IMR-90 (cell line): ENCODE measurements around the gene SPATA33. TPM values are rescaled to one million over a fixed set of nuclear protein-coding genes. Genes with fewer than 3 reads are reported as not detected.

Source experiments
- ATAC-seq: fragments of 200-7000 bp; cut with Tn5 transposase; 2 replicates; pipeline ENCODE4 v1.9.1; 2020; ENCODE audit warnings: low read depth, mild to moderate bottlenecking, moderate library complexity
- BruUV-seq: library from RNA; stranded (reverse); fragments of 400-500 nt; replicated peaks from 2 replicates; lab custom pipeline; 2021; lab: Mats Ljungman, UMichigan
- CTCF ChIA-PET: fragments of 300-600 bp; formaldehyde crosslinking; extraction: SDS; loops from one replicate; lab custom pipeline; 2021; ENCODE audit warnings: antibody characterized with exemption; lab: Yijun Ruan, JAX
- POLR2A ChIA-PET: fragments of 300-600 bp; sonication (Branson Sonifier 250); formaldehyde crosslinking; loops from one replicate; lab custom pipeline; 2022; ENCODE audit warnings: antibody characterized with exemption; ENCODE audit not compliant: unreplicated experiment; lab: Charles Lee
- DNase-seq: peaks from one replicate; pipeline ENCODE4 v3.0.0; 2013
- H2AFZ ChIP-seq: replicated peaks from 2 replicates; pipeline ENCODE3; 2013; ENCODE audit warnings: low read length, mild to moderate bottlenecking; ENCODE audit not compliant: poor library complexity
- H2AK5ac ChIP-seq: 2 replicates; pipeline ENCODE4 v1.6.1; 2013; ENCODE audit warnings: low read depth, low read length, inconsistent platforms
- H2AK9ac ChIP-seq: replicated peaks from 2 replicates; pipeline ENCODE3; 2013; ENCODE audit warnings: mild to moderate bottlenecking, low read depth, low read length, moderate library complexity; ENCODE audit not compliant: poor library complexity
- H2BK120ac ChIP-seq: 2 replicates; pipeline ENCODE4 v1.6.1; 2013; ENCODE audit warnings: low read depth, low read length, inconsistent platforms
- H2BK15ac ChIP-seq: 3 replicates; pipeline ENCODE4 v1.6.1; 2013; ENCODE audit warnings: low read depth, low read length, inconsistent platforms
- H2BK20ac ChIP-seq: 2 replicates; pipeline ENCODE4 v1.6.1; 2013; ENCODE audit warnings: low read depth, mild to moderate bottlenecking, inconsistent platforms, low read length, moderate library complexity
- H2BK5ac ChIP-seq: 2 replicates; pipeline ENCODE4 v1.6.1; 2013; ENCODE audit warnings: mild to moderate bottlenecking, low read depth, low read length, inconsistent platforms; ENCODE audit not compliant: poor library complexity, severe bottlenecking
- H3K14ac ChIP-seq: replicated peaks from 2 replicates; pipeline ENCODE4 v1.6.1; 2013; ENCODE audit warnings: low read depth, low read length, inconsistent platforms
- H3K18ac ChIP-seq: 2 replicates; pipeline ENCODE4 v1.6.1; 2013; ENCODE audit warnings: low read depth, low read length, control low read depth
- H3K23ac ChIP-seq: 2 replicates; pipeline ENCODE4 v1.6.1; 2013; ENCODE audit warnings: low read depth, low read length, inconsistent platforms
- H3K27ac ChIP-seq: 2 replicates; pipeline ENCODE4 v1.5.1; 2013; ENCODE audit warnings: mild to moderate bottlenecking, control low read depth, low read length; ENCODE audit not compliant: insufficient read depth
- H3K27me3 ChIP-seq: 2 replicates; pipeline ENCODE4 v1.6.1; 2013; ENCODE audit warnings: low read length; ENCODE audit not compliant: control insufficient read depth, insufficient read depth
- H3K36me3 ChIP-seq: 2 replicates; pipeline ENCODE4 v1.6.1; 2013; ENCODE audit warnings: low read length, mixed read lengths; ENCODE audit not compliant: control insufficient read depth, insufficient read depth
- H3K4ac ChIP-seq: 2 replicates; pipeline ENCODE4 v1.6.1; 2013; ENCODE audit warnings: low read depth, low read length, inconsistent platforms
- H3K4me1 ChIP-seq: 2 replicates; pipeline ENCODE4 v1.6.1; 2013; ENCODE audit warnings: low read length, mixed read lengths; ENCODE audit not compliant: control insufficient read depth, insufficient read depth
- H3K4me2 ChIP-seq: 2 replicates; pipeline ENCODE4 v1.6.1; 2013; ENCODE audit warnings: low read depth, mild to moderate bottlenecking, control low read depth, low read length, moderate library complexity
- H3K4me3 ChIP-seq: 2 replicates; pipeline ENCODE4 v1.5.1; 2013; ENCODE audit warnings: low read depth, mild to moderate bottlenecking, control low read depth, low read length, moderate library complexity; ENCODE audit not compliant: insufficient read depth
- H3K56ac ChIP-seq: 2 replicates; pipeline ENCODE4 v1.6.1; 2013; ENCODE audit warnings: low read length, inconsistent platforms; ENCODE audit not compliant: insufficient read depth; ENCODE audit errors: extremely low read depth
- H3K79me1 ChIP-seq, 2 experiments: 2 replicates each; pipeline ENCODE4 v1.6.1; 2013; ENCODE audit warnings: low read length in 2 of 2, inconsistent platforms in 1 of 2, low read depth in 1 of 2
- H3K9ac ChIP-seq: 2 replicates; pipeline ENCODE4 v1.6.1; 2013; ENCODE audit warnings: low read depth, low read length, control low read depth
- H3K9me1 ChIP-seq: 2 replicates; pipeline ENCODE4 v1.6.1; 2013; ENCODE audit warnings: low read length, inconsistent platforms; ENCODE audit not compliant: insufficient read depth
- H3K9me3 ChIP-seq: 2 replicates; pipeline ENCODE4 v1.6.1; 2013; ENCODE audit warnings: low read length; ENCODE audit not compliant: control insufficient read depth, insufficient read depth
- H4K20me1 ChIP-seq: 2 replicates; pipeline ENCODE4 v1.6.1; 2013; ENCODE audit warnings: low read length, inconsistent platforms; ENCODE audit not compliant: insufficient read depth
- H4K5ac ChIP-seq: 2 replicates; pipeline ENCODE4 v1.6.1; 2013; ENCODE audit warnings: mild to moderate bottlenecking, low read depth, low read length, control low read depth
- H4K8ac ChIP-seq, 2 experiments: 2 replicates each; pipeline ENCODE4 v1.6.1; 2013; ENCODE audit warnings: low read depth in 2 of 2, low read length in 2 of 2, control low read depth in 1 of 2, inconsistent platforms in 1 of 2
- H4K91ac ChIP-seq: 2 replicates; pipeline ENCODE4 v1.6.1; 2013; ENCODE audit warnings: low read depth, low read length, inconsistent platforms; ENCODE audit not compliant: insufficient read depth
- CEBPB ChIP-seq: IDR thresholded peaks from 2 replicates; pipeline ENCODE4 v1.6.1; 2012; ENCODE audit warnings: low read depth, low read length, improper control_type of control experiment
- CHD1 ChIP-seq: IDR thresholded peaks from 2 replicates; pipeline ENCODE4 v1.6.1; 2012; ENCODE audit warnings: low read depth, low read length, improper control_type of control experiment
- ELK1 ChIP-seq: fragments of 150-350 bp; IDR thresholded peaks from 2 replicates; pipeline ENCODE4 v1.6.1; 2016; ENCODE audit warnings: low read depth, mild to moderate bottlenecking, low read length, moderate library complexity, borderline replicate concordance
- MAFK ChIP-seq: IDR thresholded peaks from 2 replicates; pipeline ENCODE4 v1.6.1; 2012; ENCODE audit warnings: low read depth, low read length, improper control_type of control experiment
- NFE2L2 ChIP-seq: fragments of 150-350 bp; IDR thresholded peaks from 2 replicates; pipeline ENCODE4 v1.6.1; 2016; ENCODE audit warnings: low read depth, mild to moderate bottlenecking, low read length
- RAD21 ChIP-seq: IDR thresholded peaks from 2 replicates; pipeline ENCODE4 v1.6.1; 2012; ENCODE audit warnings: low read length, improper control_type of control experiment
- RCOR1 ChIP-seq: IDR thresholded peaks from 2 replicates; pipeline ENCODE4 v1.6.1; 2012; ENCODE audit warnings: mild to moderate bottlenecking, low read length, improper control_type of control experiment; ENCODE audit not compliant: insufficient replicate concordance
- SMC3 ChIP-seq: fragments of 150-350 bp; IDR thresholded peaks from 2 replicates; pipeline ENCODE4 v1.6.1; 2016; ENCODE audit warnings: low read depth, mild to moderate bottlenecking, antibody characterized with exemption, low read length, moderate library complexity
- WGBS, 2 experiments: methylation state at CpG; one replicate each; pipeline versions ENCODE4 v1.1.5 to v1.1.7; 2013; ENCODE audit warnings: missing lambda C conversion rate in 2 of 2; ENCODE audit not compliant: insufficient read length in 1 of 2; ENCODE audit errors: extremely low coverage in 2 of 2; 5-methylcytosine and 5-hydroxymethylcytosine counted together
- dilution Hi-C: fragments of 300-500 bp; cut with HindIII; formaldehyde crosslinking; loops from one replicate; pipeline ENCODE4 v1.14.3; 2018; ENCODE audit warnings: low sequenced_read_pairs; ENCODE audit not compliant: unreplicated experiment
- in situ Hi-C: fragments of 300-500 bp; cut with MboI; formaldehyde crosslinking; loops from 3 replicates; pipeline ENCODE4 v1.14.3; 2019; ENCODE audit warnings: low sequenced_read_pairs, inconsistent platforms, mixed read lengths
- intact Hi-C: fragments of 100-400 bp; cut with micrococcal nuclease; formaldehyde crosslinking; loops from 2 replicates; pipeline ENCODE4 v1.10.0; 2022
- polyA plus RNA-seq, 3 experiments: library from polyadenylated mRNA; depleted of rRNA; stranded (reverse); fragments of >200 nt; gene quantifications; 2 replicates each; pipeline ENCODE4 v1.2.3, GENCODE V29; 2012; ENCODE audit warnings: low replicate concordance in 1 of 3
- total RNA-seq: library from RNA; depleted of rRNA; stranded (reverse); fragments of >200 nt; gene quantifications from 2 replicates; pipeline ENCODE4 v1.2.3, GENCODE V29; 2012

Gene SPATA33
- total and polyA plus RNA-seq, 2 of the 4 experiments (the other 2 are of a cell fraction), result 0.90 to 3.4 TPM

DNA sequence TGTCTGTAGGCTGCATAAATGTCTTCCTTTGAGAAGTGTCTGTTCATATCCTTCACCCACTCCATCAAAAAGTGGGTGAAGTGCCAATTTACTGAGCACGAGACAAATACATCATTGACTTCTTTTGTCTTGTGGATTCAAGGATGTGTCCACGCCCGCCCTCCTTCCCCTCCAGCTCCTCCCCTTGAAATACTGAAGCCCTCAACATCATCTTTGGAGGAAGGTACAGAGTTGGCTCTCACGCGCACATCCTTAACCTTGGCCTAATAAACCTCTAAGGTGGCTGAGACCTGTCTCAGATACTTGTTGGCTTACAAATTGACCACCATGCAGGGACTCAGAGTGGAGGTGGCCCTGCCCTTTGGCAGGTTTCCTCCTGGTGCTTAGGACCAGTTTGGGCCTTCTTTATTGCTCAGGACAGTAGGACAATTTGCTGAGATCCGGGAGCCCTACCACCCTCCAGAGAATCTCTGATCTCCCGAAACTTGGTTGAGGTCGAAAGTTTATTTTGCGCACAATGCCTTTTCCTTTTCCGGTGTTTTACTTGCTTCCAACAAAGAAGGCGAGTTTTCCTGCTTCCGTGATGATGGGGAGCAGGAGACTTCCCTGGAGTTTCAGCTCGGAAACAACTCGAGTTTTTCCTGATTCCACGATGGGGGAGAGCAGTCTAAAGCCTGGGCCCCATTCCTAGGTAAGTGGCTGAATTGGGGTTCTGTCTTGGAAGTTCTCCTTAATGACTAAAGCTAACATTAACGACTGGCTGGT is 14.7 kb downstream of the SPATA33 start:
- Histone ChIP-seq H2AFZ (no peak overlapping the region), H2BK15ac (no peak overlapping the region), H4K91ac (no peak overlapping the region), H3K14ac (no peak overlapping the region), H3K27me3 (no peaks in the 10 kb centered on the region), H2BK20ac (no peak overlapping the region), H3K4me3 (no peak overlapping the region), H4K8ac (no peak overlapping the region), H2BK120ac (no peak overlapping the region), H3K9me3 (no peaks in the 10 kb centered on the region), H3K27ac (no peak overlapping the region), H3K4me2 (no peak overlapping the region), H3K9me1 (peaks cover 4% of the 10 kb centered on the region; the same call in 1 of the 2 replicates), H2AK5ac (no peak overlapping the region), H2BK5ac (no peak overlapping the region), H3K23ac (no peak overlapping the region), H3K18ac (no peak overlapping the region), H3K4me1 (peaks cover 6% of the 10 kb centered on the region), H3K36me3 (no peaks in the 10 kb centered on the region), H3K9ac (no peak overlapping the region), H3K56ac (no peak overlapping the region), H3K79me1 (no peaks in the 10 kb centered on the region; a peak in 1 of 4 replicates), H4K20me1 (no peaks in the 10 kb centered on the region), H4K5ac (no peak overlapping the region), H3K4ac (no peak overlapping the region), H2AK9ac (no peak overlapping the region)
- dilution Hi-C loops, result no loop called here
- ATAC-seq, result no peak
- ChIA-PET POLR2A (no interaction called here), CTCF (no interaction called here)
- intact Hi-C loops, result no loop called here
- no peak for DNase-seq
- BruUV-seq, result no TSS peak
- 100% methylated on average over 3 of the region's 16 CpGs; no CpG with 5 or more reads in 1 of the 2 experiments for WGBS, 2 experiments
- TF ChIP-seq CHD1 (no peak), ELK1 (no peak), RCOR1 (no peak), MAFK (no peak), NFE2L2 (no peak), SMC3 (no peak), RAD21 (no peak), CEBPB (no peak)
- in situ Hi-C loops, result no loop called here
